Mesangial cell (primary cell): Measurements from ENCODE around the gene PDCD6IP. TPM values are rescaled to one million over a fixed set of nuclear protein-coding genes. Genes with fewer than 3 reads are reported as not detected.

Source experiments
- total RNA-seq: library from RNA; depleted of rRNA; stranded (reverse); fragments of >200 nt; gene quantifications from 2 replicates; pipeline ENCODE4 v1.2.3, GENCODE V29; 2015

PDCD6IP gene, protein sequence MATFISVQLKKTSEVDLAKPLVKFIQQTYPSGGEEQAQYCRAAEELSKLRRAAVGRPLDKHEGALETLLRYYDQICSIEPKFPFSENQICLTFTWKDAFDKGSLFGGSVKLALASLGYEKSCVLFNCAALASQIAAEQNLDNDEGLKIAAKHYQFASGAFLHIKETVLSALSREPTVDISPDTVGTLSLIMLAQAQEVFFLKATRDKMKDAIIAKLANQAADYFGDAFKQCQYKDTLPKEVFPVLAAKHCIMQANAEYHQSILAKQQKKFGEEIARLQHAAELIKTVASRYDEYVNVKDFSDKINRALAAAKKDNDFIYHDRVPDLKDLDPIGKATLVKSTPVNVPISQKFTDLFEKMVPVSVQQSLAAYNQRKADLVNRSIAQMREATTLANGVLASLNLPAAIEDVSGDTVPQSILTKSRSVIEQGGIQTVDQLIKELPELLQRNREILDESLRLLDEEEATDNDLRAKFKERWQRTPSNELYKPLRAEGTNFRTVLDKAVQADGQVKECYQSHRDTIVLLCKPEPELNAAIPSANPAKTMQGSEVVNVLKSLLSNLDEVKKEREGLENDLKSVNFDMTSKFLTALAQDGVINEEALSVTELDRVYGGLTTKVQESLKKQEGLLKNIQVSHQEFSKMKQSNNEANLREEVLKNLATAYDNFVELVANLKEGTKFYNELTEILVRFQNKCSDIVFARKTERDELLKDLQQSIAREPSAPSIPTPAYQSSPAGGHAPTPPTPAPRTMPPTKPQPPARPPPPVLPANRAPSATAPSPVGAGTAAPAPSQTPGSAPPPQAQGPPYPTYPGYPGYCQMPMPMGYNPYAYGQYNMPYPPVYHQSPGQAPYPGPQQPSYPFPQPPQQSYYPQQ
- 83.1 and 130 TPM in 2 replicates for total RNA-seq

DNA sequence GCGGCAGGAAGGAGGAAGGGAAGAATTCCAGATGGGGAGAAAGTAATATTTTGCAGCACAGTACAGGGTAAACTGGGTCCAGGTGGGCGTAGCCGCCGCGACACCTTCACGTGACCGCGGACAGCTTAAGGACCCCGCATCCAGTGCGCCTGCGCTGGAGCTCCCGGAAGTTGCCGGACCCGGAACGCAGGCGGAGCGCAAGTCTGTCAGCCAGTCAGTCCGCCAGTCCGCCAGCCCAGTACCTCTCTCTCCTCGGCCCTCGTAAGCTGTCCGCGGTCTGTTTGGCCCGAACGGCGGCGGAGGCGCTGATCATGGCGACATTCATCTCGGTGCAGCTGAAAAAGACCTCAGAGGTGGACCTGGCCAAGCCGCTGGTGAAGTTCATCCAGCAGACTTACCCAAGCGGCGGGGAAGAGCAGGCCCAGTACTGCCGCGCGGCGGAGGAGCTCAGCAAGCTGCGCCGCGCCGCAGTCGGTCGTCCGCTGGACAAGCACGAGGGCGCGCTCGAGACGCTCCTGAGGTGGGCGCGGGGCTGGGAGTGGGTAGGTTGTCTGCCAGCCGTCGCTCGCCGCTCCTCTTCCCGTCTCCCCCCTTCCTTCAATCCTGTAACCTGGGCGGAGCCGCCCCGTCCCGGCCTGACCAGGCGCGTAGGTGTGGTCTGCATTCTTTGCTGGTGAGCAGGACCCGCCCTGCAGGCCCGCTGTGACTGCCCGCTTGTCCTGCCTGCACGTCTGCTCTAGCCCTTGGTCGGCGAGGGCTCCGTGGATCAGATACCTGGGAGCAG is at the start of gene PDCD6IP:
TSS of gene PDCD6IP (plus strand) at position 213 of the 784 bp plus-strand sequence. CDS start at position 312, 99 bp downstream.

Other genes starting within 250 kb of the PDCD6IP start
- gene CLASP2, start 80.4 kb upstream of the PDCD6IP start, total RNA-seq: 26.4 and 31.0 TPM in 2 replicates